Measurements from ENCODE around the gene GLDN. TPM values are rescaled to one million over a fixed set of nuclear protein-coding genes. Genes with fewer than 3 reads are reported as not detected.
"Not testable (repeated sequence)": the region's sequence is repeated elsewhere in the genome, so short reads cannot be mapped to it uniquely, and the experiment has no call there.

The GLDN gene
- total and polyA plus RNA-seq, 4 experiments from 2014 or later, result not detected

GRCh38 chr15:51403946-51404695, 62.7 kb downstream of the GLDN start:
- no peak overlapping the region for H3K27ac Mint-ChIP-seq
- no peak overlapping the region for H3K27ac ChIP-seq (ENCODE audit: low read depth, low read length)
- no peak for DNase-seq
- intact Hi-C loops (cut with micrococcal nuclease), result no loop called here
- no peaks in the 10 kb centered on the region for H3K36me3 ChIP-seq (ENCODE audit: insufficient read depth, low read length)
- peaks cover 6 to 7% of the 10 kb centered on the region in 2 donors for H3K27me3 Mint-ChIP-seq
- H3K9me3 Mint-ChIP-seq, result peaks cover 0 to under 1% (median 0%) of the 10 kb centered on the region in 8 donors
- H3K4me1 ChIP-seq (ENCODE audit: insufficient read depth, low read length), result no peaks in the 10 kb centered on the region
- H3K9me3 ChIP-seq (ENCODE audit: control insufficient read depth in 1 of 2, low read length in 2 of 2), result no peaks in the 10 kb centered on the region
- H3K4me1 Mint-ChIP-seq, result peaks cover 0 to 1% (median 0%) of the 10 kb centered on the region in 4 donors
- no peaks in the 10 kb centered on the region for H3K27me3 ChIP-seq (ENCODE audit: insufficient read depth, low read length)
- H3K4me3 Mint-ChIP-seq, result no peak overlapping the region
- CTCF ChIA-PET (ENCODE audit: partially characterized antibody), result no interaction called here
- H3K36me3 Mint-ChIP-seq, result no peaks in the 10 kb centered on the region
- POLR2A ChIA-PET (ENCODE audit: partially characterized antibody), result no interaction called here
- no peak overlapping the region for H3K4me3 ChIP-seq (ENCODE audit: low read length in 2 of 2)

- no peaks in the 10 kb centered on the region for H3K27me3 ChIP-seq (ENCODE audit: insufficient read depth, low read length)
- intact Hi-C loops (cut with micrococcal nuclease), result no loop called here
- H3K36me3 Mint-ChIP-seq, result no peaks in the 10 kb centered on the region
- POLR2A ChIA-PET (ENCODE audit: partially characterized antibody), result no interaction called here
- DNase-seq, result no peak
- no peak overlapping the region for H3K27ac ChIP-seq (ENCODE audit: low read depth, low read length)
- no peak overlapping the region for H3K4me3 Mint-ChIP-seq
- peaks cover 7 to 8% of the 10 kb centered on the region in 2 donors for H3K27me3 Mint-ChIP-seq
- CTCF ChIA-PET (ENCODE audit: partially characterized antibody), result no interaction called here
- no peaks in the 10 kb centered on the region for H3K4me1 ChIP-seq (ENCODE audit: insufficient read depth, low read length)
- no peaks in the 10 kb centered on the region for H3K36me3 ChIP-seq (ENCODE audit: insufficient read depth, low read length)
- H3K9me3 ChIP-seq (ENCODE audit: control insufficient read depth in 1 of 2, low read length in 2 of 2), result no peaks in the 10 kb centered on the region
- H3K4me1 Mint-ChIP-seq, result peaks cover 0 to 1% (median 0%) of the 10 kb centered on the region in 4 donors
- peaks cover 0 to 5% (median 0%) of the 10 kb centered on the region in 8 donors for H3K9me3 Mint-ChIP-seq
- no peak overlapping the region for H3K27ac Mint-ChIP-seq
- H3K4me3 ChIP-seq (ENCODE audit: low read length in 2 of 2), result no peak overlapping the region
Measured at GRCh38 chr15:51405693-51406523, 64.5 kb downstream of the GLDN start.

- no peak for DNase-seq
- no peaks in the 10 kb centered on the region for H3K36me3 ChIP-seq (ENCODE audit: insufficient read depth, low read length)
- H3K4me1 ChIP-seq (ENCODE audit: insufficient read depth, low read length), result no peaks in the 10 kb centered on the region
- no peak overlapping the region for H3K4me3 ChIP-seq (ENCODE audit: low read length in 2 of 2)
- Mint-ChIP-seq H3K36me3 (no peaks in the 10 kb centered on the region), H3K4me3 (no peak overlapping the region), H3K27ac (no peak overlapping the region), H3K27me3 (peaks cover 0 to 1% of the 10 kb centered on the region in 2 donors), H3K4me1 (no peaks in the 10 kb centered on the region), H3K9me3 (peaks cover 0 to 5% (median 0%) of the 10 kb centered on the region in 8 donors)
- H3K27ac ChIP-seq (ENCODE audit: low read depth, low read length), result no peak overlapping the region
- H3K27me3 ChIP-seq (ENCODE audit: insufficient read depth, low read length), result no peaks in the 10 kb centered on the region
- CTCF ChIA-PET (ENCODE audit: partially characterized antibody), result no interaction called here
- POLR2A ChIA-PET (ENCODE audit: partially characterized antibody), result no interaction called here
- no peaks in the 10 kb centered on the region for H3K9me3 ChIP-seq (ENCODE audit: control insufficient read depth in 1 of 2, low read length in 2 of 2)
- intact Hi-C loops (cut with micrococcal nuclease), result no loop called here
Measured at GRCh38 chr15:51414256-51414860, 72.9 kb downstream of the GLDN start.

GRCh38 chr15:51416129-51416528, 74.7 kb downstream of the GLDN start:
- POLR2A ChIA-PET (ENCODE audit: partially characterized antibody), result no interaction called here
- no peak overlapping the region for H3K27ac Mint-ChIP-seq
- H3K36me3 Mint-ChIP-seq, result no peaks in the 10 kb centered on the region
- H3K27me3 Mint-ChIP-seq, result peaks cover 0 to 1% of the 10 kb centered on the region in 2 donors
- Histone ChIP-seq H3K27me3 (ENCODE audit: insufficient read depth, low read length) (no peaks in the 10 kb centered on the region), H3K27ac (ENCODE audit: low read depth, low read length) (no peak overlapping the region), H3K9me3 (ENCODE audit: control insufficient read depth in 1 of 2, low read length in 2 of 2) (no peaks in the 10 kb centered on the region), H3K4me3 (ENCODE audit: low read length in 2 of 2) (no peak overlapping the region), H3K4me1 (ENCODE audit: insufficient read depth, low read length) (no peaks in the 10 kb centered on the region), H3K36me3 (ENCODE audit: insufficient read depth, low read length) (no peaks in the 10 kb centered on the region)
- no peak for DNase-seq
- CTCF ChIA-PET (ENCODE audit: partially characterized antibody), result no interaction called here
- intact Hi-C loops (cut with micrococcal nuclease), result no loop called here
- no peak overlapping the region for H3K4me3 Mint-ChIP-seq
- no peaks in the 10 kb centered on the region for H3K9me3 Mint-ChIP-seq
- H3K4me1 Mint-ChIP-seq, result no peaks in the 10 kb centered on the region

DNA sequence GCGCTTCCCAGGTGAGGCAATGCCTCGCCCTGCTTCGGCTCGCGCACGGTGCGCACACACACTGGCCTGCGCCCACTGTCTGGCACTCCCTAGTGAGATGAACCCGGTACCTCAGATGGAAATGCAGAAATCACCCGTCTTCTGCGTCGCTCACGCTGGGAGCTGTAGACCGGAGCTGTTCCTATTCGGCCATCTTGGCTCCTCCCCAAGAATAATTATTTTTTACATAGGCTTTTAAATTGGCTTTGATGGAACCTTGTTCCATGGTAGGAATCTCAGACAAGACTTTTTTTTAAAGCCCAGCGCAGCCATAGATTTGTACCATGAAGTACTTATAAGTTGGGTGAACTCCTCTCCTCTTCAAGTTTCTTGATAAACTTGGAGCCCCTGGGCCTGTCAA, 81.6 kb downstream of the GLDN start:
- H3K9me3 ChIP-seq (ENCODE audit: control insufficient read depth in 1 of 2, low read length in 2 of 2); H3K4me3 ChIP-seq (ENCODE audit: low read length in 2 of 2); DNase-seq; intact Hi-C loops (cut with micrococcal nuclease); H3K4me3 Mint-ChIP-seq; H3K4me1 Mint-ChIP-seq; H3K4me1 ChIP-seq (ENCODE audit: insufficient read depth, low read length); H3K27ac Mint-ChIP-seq; H3K27me3 Mint-ChIP-seq; H3K27me3 ChIP-seq (ENCODE audit: insufficient read depth, low read length); H3K27ac ChIP-seq (ENCODE audit: low read depth, low read length); H3K36me3 Mint-ChIP-seq; CTCF ChIA-PET (ENCODE audit: partially characterized antibody); H3K36me3 ChIP-seq (ENCODE audit: insufficient read depth, low read length); POLR2A ChIA-PET (ENCODE audit: partially characterized antibody); H3K9me3 Mint-ChIP-seq: not testable (repeated sequence)

- intact Hi-C loops (cut with micrococcal nuclease), result no loop called here
- no peaks in the 10 kb centered on the region for H3K27me3 ChIP-seq (ENCODE audit: insufficient read depth, low read length)
- no peaks in the 10 kb centered on the region for H3K36me3 Mint-ChIP-seq
- POLR2A ChIA-PET (ENCODE audit: partially characterized antibody), result no interaction called here
- no peak overlapping the region for H3K27ac Mint-ChIP-seq
- no peaks in the 10 kb centered on the region for H3K36me3 ChIP-seq (ENCODE audit: insufficient read depth, low read length)
- CTCF ChIA-PET (ENCODE audit: partially characterized antibody), result no interaction called here
- H3K4me1 Mint-ChIP-seq, result no peaks in the 10 kb centered on the region
- no peaks in the 10 kb centered on the region for H3K9me3 ChIP-seq (ENCODE audit: control insufficient read depth in 1 of 2, low read length in 2 of 2)
- H3K27ac ChIP-seq (ENCODE audit: low read depth, low read length), result no peak overlapping the region
- DNase-seq, result no peak
- H3K9me3 Mint-ChIP-seq, result peaks cover 0 to 5% (median 0%) of the 10 kb centered on the region in 8 donors
- no peaks in the 10 kb centered on the region for H3K4me1 ChIP-seq (ENCODE audit: insufficient read depth, low read length)
- no peaks in the 10 kb centered on the region for H3K27me3 Mint-ChIP-seq
- no peak overlapping the region for H3K4me3 Mint-ChIP-seq
- H3K4me3 ChIP-seq (ENCODE audit: low read length in 2 of 2), result no peak overlapping the region
Measured at GRCh38 chr15:51424780-51425179, 83.3 kb downstream of the GLDN start.

DNA sequence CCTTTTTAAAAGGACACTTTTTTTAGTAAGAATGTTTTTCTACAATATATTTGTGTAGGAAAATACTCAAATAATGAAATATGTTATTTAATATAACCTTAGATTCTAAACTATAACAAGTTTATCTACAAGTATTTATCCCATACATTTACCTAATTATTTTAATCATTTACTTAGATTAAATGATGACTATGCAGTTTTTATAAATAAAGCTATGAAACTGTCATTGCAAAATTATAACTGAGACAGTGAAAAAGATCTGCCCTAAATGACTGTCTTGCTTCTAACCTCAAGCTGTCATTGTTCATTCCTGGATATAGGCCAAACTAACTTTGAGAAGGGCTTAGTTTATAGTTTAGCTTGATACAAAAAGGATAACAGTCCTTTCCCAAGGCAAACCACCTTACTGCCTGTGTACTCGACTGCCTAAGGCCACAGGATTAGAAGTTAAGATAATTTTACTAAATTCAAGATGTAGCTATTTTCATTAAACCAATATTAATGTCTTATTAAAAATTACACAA, 84.1 kb downstream of the GLDN start:
- Mint-ChIP-seq H3K36me3 (no peaks in the 10 kb centered on the region), H3K27ac (no peak overlapping the region), H3K4me1 (no peaks in the 10 kb centered on the region), H3K4me3 (no peak overlapping the region), H3K27me3 (no peaks in the 10 kb centered on the region), H3K9me3 (peaks cover 0 to 5% (median 0%) of the 10 kb centered on the region in 8 donors)
- H3K27ac ChIP-seq (ENCODE audit: low read depth, low read length), result no peak overlapping the region
- H3K27me3 ChIP-seq (ENCODE audit: insufficient read depth, low read length), result no peaks in the 10 kb centered on the region
- H3K36me3 ChIP-seq (ENCODE audit: insufficient read depth, low read length), result no peaks in the 10 kb centered on the region
- H3K4me1 ChIP-seq (ENCODE audit: insufficient read depth, low read length), result no peaks in the 10 kb centered on the region
- H3K9me3 ChIP-seq (ENCODE audit: control insufficient read depth in 1 of 2, low read length in 2 of 2), result no peaks in the 10 kb centered on the region
- DNase-seq, result no peak
- ChIA-PET CTCF (ENCODE audit: partially characterized antibody) (no interaction called here), POLR2A (ENCODE audit: partially characterized antibody) (no interaction called here)
- intact Hi-C loops (cut with micrococcal nuclease), result no loop called here
- no peak overlapping the region for H3K4me3 ChIP-seq (ENCODE audit: low read length in 2 of 2)
